ENCODE results near the gene PTPRF. TPM values are rescaled to one million over a fixed set of nuclear protein-coding genes. Genes with fewer than 3 reads are reported as not detected.

The PTPRF gene
- polyA plus RNA-seq, 3 donors = not detected

- Mint-ChIP-seq H3K4me3 (no peak overlapping the region), H3K27ac (no peak overlapping the region), H3K27me3 (ENCODE audit: low read depth in 3 of 3) (peaks cover 0 to 3% (median 0%) of the 10 kb centered on the region in 3 donors), H3K36me3 (no peaks in the 10 kb centered on the region), H3K9me3 (no peaks in the 10 kb centered on the region), H3K4me1 (no peaks in the 10 kb centered on the region)
- Histone ChIP-seq H3K36me3 (replicated peaks in 1 of 2; ENCODE audit: control insufficient read depth in 1 of 2, insufficient read depth in 2 of 2, low read length in 2 of 2) (no peaks in the 10 kb centered on the region), H3K4me1 (ENCODE audit: control insufficient read depth in 1 of 2, insufficient read depth in 2 of 2, low read length in 2 of 2) (no peaks in the 10 kb centered on the region), H3K9ac (ENCODE audit: insufficient read depth, low read length, poor library complexity, severe bottlenecking) (no peak overlapping the region), H3K27ac (ENCODE audit: low read depth in 1 of 2, low read length in 2 of 2) (no peak overlapping the region), H3K4me2 (replicated peaks; ENCODE audit: extremely low read depth, low read length, poor library complexity, severe bottlenecking) (no peak overlapping the region), H3K27me3 (ENCODE audit: control insufficient read depth in 2 of 2, insufficient read depth in 2 of 2, low read length in 2 of 2) (no peaks in the 10 kb centered on the region), H4K20me1 (ENCODE audit: insufficient read depth, low read length) (no peaks in the 10 kb centered on the region), H3K79me2 (ENCODE audit: insufficient read depth, low read length) (no peaks in the 10 kb centered on the region), H3K9me3 (replicated peaks in 1 of 2; ENCODE audit: control insufficient read depth in 1 of 2, insufficient read depth in 1 of 2, low read length in 2 of 2) (no peaks in the 10 kb centered on the region), H3K4me3 (replicated peaks in 1 of 3; ENCODE audit: low read depth in 2 of 3, low read length in 3 of 3) (no peak overlapping the region), H2AFZ (ENCODE audit: insufficient read depth, low read depth, low read length, poor library complexity, severe bottlenecking) (no peak overlapping the region)
- WGBS (ENCODE audit: insufficient coverage) = 96% methylated on average over 11 of the region's 11 CpGs
- DNase-seq = no peak
- intact Hi-C loops (cut with micrococcal nuclease) = no loop called here
- no peak for TF ChIP-seq CTCF (IDR thresholded peaks at IDR 0.05)
Measured at GRCh38 chr1:43592051-43592665, 61.5 kb downstream of the PTPRF start.

GRCh38 chr1:43592974-43593683 is 62.4 kb downstream of the PTPRF start:
- no peak overlapping the region for H3K9ac ChIP-seq (ENCODE audit: insufficient read depth, low read length, poor library complexity, severe bottlenecking)
- H3K79me2 ChIP-seq (ENCODE audit: insufficient read depth, low read length) = no peaks in the 10 kb centered on the region
- H3K27ac ChIP-seq (ENCODE audit: low read depth in 1 of 2, low read length in 2 of 2) = no peak overlapping the region
- no peaks in the 10 kb centered on the region for H3K9me3 ChIP-seq (replicated peaks in 1 of 2; ENCODE audit: control insufficient read depth in 1 of 2, insufficient read depth in 1 of 2, low read length in 2 of 2)
- intact Hi-C loops (cut with micrococcal nuclease) = no loop called here
- H3K27me3 ChIP-seq (ENCODE audit: control insufficient read depth in 2 of 2, insufficient read depth in 2 of 2, low read length in 2 of 2) = no peaks in the 10 kb centered on the region
- H4K20me1 ChIP-seq (ENCODE audit: insufficient read depth, low read length) = no peaks in the 10 kb centered on the region
- no peaks in the 10 kb centered on the region for H3K4me1 ChIP-seq (ENCODE audit: control insufficient read depth in 1 of 2, insufficient read depth in 2 of 2, low read length in 2 of 2)
- Mint-ChIP-seq H3K27me3 (ENCODE audit: low read depth in 3 of 3) (peaks cover 0 to 3% (median 0%) of the 10 kb centered on the region in 3 donors), H3K27ac (no peak overlapping the region), H3K9me3 (no peaks in the 10 kb centered on the region), H3K4me3 (no peak overlapping the region), H3K36me3 (no peaks in the 10 kb centered on the region), H3K4me1 (no peaks in the 10 kb centered on the region)
- H3K4me3 ChIP-seq (replicated peaks in 1 of 3; ENCODE audit: low read depth in 2 of 3, low read length in 3 of 3) = no peak overlapping the region
- 92% methylated on average over 15 of the region's 16 CpGs for WGBS (ENCODE audit: insufficient coverage)
- TF ChIP-seq CTCF (IDR thresholded peaks at IDR 0.05) = no peak
- H3K4me2 ChIP-seq (replicated peaks; ENCODE audit: extremely low read depth, low read length, poor library complexity, severe bottlenecking) = no peak overlapping the region
- no peaks in the 10 kb centered on the region for H3K36me3 ChIP-seq (replicated peaks in 1 of 2; ENCODE audit: control insufficient read depth in 1 of 2, insufficient read depth in 2 of 2, low read length in 2 of 2)
- no peak overlapping the region for H2AFZ ChIP-seq (ENCODE audit: insufficient read depth, low read depth, low read length, poor library complexity, severe bottlenecking)
- DNase-seq = no peak
